ENCODE measurements around the gene ERC1.

The ERC1 gene

DNA sequence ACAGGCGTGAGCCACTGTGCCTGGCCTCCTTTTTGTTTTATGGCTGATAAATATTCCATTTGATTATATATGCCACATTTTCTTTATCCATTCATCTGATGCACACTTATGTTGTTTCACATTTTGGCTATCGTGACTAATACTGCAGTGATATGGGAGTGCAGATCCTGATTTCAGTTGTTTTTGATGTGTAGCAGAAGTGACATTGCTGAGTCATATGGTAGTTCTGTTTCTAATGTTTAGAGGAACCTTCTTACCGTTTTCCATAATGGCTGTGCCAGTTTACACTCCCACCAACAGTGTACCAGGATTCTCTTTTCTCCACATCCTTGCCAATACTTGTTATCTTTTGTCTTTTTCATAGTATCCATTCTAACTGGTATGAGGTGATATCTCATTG, 235.9 kb downstream of the ERC1 start:
- Histone ChIP-seq H3K4me3 (replicated peaks; ENCODE audit: insufficient read depth, low read length) (no peak overlapping the region), H3K27ac (replicated peaks) (no peak overlapping the region), H3K27me3 (ENCODE audit: insufficient read depth, poor library complexity, severe bottlenecking) (no peaks in the 10 kb centered on the region)
- TF ChIP-seq SPI1 (IDR thresholded peaks at IDR 0.05; ENCODE audit: borderline replicate concordance, low read depth) (no peak), POLR2AphosphoS5 (IDR thresholded peaks at IDR 0.05; ENCODE audit: low read depth) (no peak), GABPA (IDR thresholded peaks at IDR 0.05; ENCODE audit: low read depth) (no peak)
- TF ChIP-seq, protein P1, sequence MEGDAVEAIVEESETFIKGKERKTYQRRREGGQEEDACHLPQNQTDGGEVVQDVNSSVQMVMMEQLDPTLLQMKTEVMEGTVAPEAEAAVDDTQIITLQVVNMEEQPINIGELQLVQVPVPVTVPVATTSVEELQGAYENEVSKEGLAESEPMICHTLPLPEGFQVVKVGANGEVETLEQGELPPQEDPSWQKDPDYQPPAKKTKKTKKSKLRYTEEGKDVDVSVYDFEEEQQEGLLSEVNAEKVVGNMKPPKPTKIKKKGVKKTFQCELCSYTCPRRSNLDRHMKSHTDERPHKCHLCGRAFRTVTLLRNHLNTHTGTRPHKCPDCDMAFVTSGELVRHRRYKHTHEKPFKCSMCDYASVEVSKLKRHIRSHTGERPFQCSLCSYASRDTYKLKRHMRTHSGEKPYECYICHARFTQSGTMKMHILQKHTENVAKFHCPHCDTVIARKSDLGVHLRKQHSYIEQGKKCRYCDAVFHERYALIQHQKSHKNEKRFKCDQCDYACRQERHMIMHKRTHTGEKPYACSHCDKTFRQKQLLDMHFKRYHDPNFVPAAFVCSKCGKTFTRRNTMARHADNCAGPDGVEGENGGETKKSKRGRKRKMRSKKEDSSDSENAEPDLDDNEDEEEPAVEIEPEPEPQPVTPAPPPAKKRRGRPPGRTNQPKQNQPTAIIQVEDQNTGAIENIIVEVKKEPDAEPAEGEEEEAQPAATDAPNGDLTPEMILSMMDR (IDR thresholded peaks at IDR 0.05; ENCODE audit: insufficient read depth, low read length) = no peak
- TF ChIP-seq, protein P2, sequence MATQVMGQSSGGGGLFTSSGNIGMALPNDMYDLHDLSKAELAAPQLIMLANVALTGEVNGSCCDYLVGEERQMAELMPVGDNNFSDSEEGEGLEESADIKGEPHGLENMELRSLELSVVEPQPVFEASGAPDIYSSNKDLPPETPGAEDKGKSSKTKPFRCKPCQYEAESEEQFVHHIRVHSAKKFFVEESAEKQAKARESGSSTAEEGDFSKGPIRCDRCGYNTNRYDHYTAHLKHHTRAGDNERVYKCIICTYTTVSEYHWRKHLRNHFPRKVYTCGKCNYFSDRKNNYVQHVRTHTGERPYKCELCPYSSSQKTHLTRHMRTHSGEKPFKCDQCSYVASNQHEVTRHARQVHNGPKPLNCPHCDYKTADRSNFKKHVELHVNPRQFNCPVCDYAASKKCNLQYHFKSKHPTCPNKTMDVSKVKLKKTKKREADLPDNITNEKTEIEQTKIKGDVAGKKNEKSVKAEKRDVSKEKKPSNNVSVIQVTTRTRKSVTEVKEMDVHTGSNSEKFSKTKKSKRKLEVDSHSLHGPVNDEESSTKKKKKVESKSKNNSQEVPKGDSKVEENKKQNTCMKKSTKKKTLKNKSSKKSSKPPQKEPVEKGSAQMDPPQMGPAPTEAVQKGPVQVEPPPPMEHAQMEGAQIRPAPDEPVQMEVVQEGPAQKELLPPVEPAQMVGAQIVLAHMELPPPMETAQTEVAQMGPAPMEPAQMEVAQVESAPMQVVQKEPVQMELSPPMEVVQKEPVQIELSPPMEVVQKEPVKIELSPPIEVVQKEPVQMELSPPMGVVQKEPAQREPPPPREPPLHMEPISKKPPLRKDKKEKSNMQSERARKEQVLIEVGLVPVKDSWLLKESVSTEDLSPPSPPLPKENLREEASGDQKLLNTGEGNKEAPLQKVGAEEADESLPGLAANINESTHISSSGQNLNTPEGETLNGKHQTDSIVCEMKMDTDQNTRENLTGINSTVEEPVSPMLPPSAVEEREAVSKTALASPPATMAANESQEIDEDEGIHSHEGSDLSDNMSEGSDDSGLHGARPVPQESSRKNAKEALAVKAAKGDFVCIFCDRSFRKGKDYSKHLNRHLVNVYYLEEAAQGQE (IDR thresholded peaks at IDR 0.05; ENCODE audit: insufficient replicate concordance, low read depth) = no peak
- DNase-seq (ENCODE audit: low read depth in 1 of 2, low spot score in 1 of 2) = no peak

DNA sequence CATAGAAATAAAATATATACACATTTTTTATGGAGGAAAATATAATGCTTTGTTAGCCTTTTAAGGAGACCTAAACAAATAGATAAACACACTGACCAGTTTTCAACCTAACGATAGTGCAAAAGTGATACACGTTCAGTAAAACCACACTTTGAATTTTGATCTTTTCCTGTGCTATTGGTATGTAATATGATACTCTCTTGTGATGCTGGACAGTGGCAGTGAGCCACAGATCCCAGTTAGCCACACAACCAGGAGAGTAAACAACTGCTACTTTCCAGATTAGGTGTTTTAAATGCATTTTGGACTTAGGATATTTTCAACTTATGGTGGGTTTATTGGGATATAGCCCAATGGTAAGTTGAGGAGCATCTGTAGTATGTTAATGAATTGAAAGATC, 243.1 kb downstream of the ERC1 start:
- TF ChIP-seq POLR2AphosphoS5 (IDR thresholded peaks at IDR 0.05; ENCODE audit: low read depth) = no peak
- TF ChIP-seq, protein P1 (IDR thresholded peaks at IDR 0.05; ENCODE audit: insufficient read depth, low read length) = no peak
- TF ChIP-seq GABPA (IDR thresholded peaks at IDR 0.05; ENCODE audit: low read depth) = no peak
- TF ChIP-seq SPI1 (IDR thresholded peaks at IDR 0.05; ENCODE audit: borderline replicate concordance, low read depth) = no peak
- TF ChIP-seq, protein P2 (IDR thresholded peaks at IDR 0.05; ENCODE audit: insufficient replicate concordance, low read depth) = no peak
- Histone ChIP-seq H3K27me3 (ENCODE audit: insufficient read depth, poor library complexity, severe bottlenecking) (no peaks in the 10 kb centered on the region), H3K27ac (replicated peaks) (no peak overlapping the region), H3K4me3 (replicated peaks; ENCODE audit: insufficient read depth, low read length) (no peak overlapping the region)
- no peak for DNase-seq (ENCODE audit: low read depth in 1 of 2, low spot score in 1 of 2)

DNA sequence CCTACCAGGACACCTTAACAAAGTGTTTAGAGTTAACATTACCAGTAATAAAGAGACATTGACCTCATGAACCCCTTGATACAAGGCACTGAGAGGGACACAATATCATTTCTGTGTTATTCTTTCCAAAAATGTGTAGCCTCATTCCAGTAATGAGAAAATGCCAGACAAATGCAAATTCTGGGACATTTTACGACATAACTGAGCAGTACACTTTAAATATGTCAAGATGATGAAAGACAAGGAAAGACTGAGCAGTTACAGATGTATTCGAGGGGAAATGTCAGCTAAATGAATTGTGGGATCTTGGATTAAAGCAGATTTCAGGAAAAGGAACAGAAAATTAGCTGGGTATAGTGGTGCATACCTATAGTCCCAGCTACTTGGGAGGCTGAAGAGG, 255.6 kb downstream of the ERC1 start:
- TF ChIP-seq GABPA (IDR thresholded peaks at IDR 0.05; ENCODE audit: low read depth) (no peak), POLR2AphosphoS5 (IDR thresholded peaks at IDR 0.05; ENCODE audit: low read depth) (no peak), SPI1 (IDR thresholded peaks at IDR 0.05; ENCODE audit: borderline replicate concordance, low read depth) (no peak)
- TF ChIP-seq, protein P1 (IDR thresholded peaks at IDR 0.05; ENCODE audit: insufficient read depth, low read length) = no peak
- TF ChIP-seq, protein P2 (IDR thresholded peaks at IDR 0.05; ENCODE audit: insufficient replicate concordance, low read depth) = no peak
- no peak overlapping the region for H3K4me3 ChIP-seq (replicated peaks; ENCODE audit: insufficient read depth, low read length)
- DNase-seq (ENCODE audit: low read depth in 1 of 2, low spot score in 1 of 2) = no peak
- no peaks in the 10 kb centered on the region for H3K27me3 ChIP-seq (ENCODE audit: insufficient read depth, poor library complexity, severe bottlenecking)
- no peak overlapping the region for H3K27ac ChIP-seq (replicated peaks)
